ENCODE measurements around the gene MRPL12.

MRPL12 gene

GRCh38 chr17:81702934-81703746 lies at the start of gene MRPL12:
MRPL12 (plus strand) TSS chr17:81703367; CDS start chr17:81703502, 135 bp downstream.
- Histone ChIP-seq H3F3A (ENCODE audit: insufficient read depth, low read length) (no peaks in the 10 kb centered on the region), H2AFZ (ENCODE audit: low read length) (no peak within 1 kb of the TSS), H3K4me1 (ENCODE audit: insufficient read depth, low read length, severe bottlenecking) (peaks cover 30% of the 10 kb centered on the region)

GRCh38 chr17:81655378-81656117 lies 47.6 kb upstream of the MRPL12 start:
- H3K27ac ChIP-seq (ENCODE audit: low read depth, low read length, poor library complexity, severe bottlenecking): no peak overlapping the region
- H3K4me1 ChIP-seq (ENCODE audit: insufficient read depth, low read length, severe bottlenecking): peaks cover 10% of the 10 kb centered on the region
- no peaks in the 10 kb centered on the region for H3K79me2 ChIP-seq (ENCODE audit: insufficient read depth, low read length)
- H3K36me3 ChIP-seq (ENCODE audit: insufficient read depth, low read length): no peaks in the 10 kb centered on the region
- no peaks in the 10 kb centered on the region for H4K20me1 ChIP-seq (ENCODE audit: insufficient read depth, low read length)
- H2AFZ ChIP-seq (ENCODE audit: low read length): no peak overlapping the region
- H3F3A ChIP-seq (ENCODE audit: insufficient read depth, low read length): no peaks in the 10 kb centered on the region
- no peaks in the 10 kb centered on the region for H3K9me2 ChIP-seq (ENCODE audit: low read depth, low read length)
- no peak overlapping the region for H3K9ac ChIP-seq (ENCODE audit: low read length)
- peaks cover 17% of the 10 kb centered on the region for H3K27me3 ChIP-seq (ENCODE audit: insufficient read depth, low read length)
- TF ChIP-seq, protein P1, sequence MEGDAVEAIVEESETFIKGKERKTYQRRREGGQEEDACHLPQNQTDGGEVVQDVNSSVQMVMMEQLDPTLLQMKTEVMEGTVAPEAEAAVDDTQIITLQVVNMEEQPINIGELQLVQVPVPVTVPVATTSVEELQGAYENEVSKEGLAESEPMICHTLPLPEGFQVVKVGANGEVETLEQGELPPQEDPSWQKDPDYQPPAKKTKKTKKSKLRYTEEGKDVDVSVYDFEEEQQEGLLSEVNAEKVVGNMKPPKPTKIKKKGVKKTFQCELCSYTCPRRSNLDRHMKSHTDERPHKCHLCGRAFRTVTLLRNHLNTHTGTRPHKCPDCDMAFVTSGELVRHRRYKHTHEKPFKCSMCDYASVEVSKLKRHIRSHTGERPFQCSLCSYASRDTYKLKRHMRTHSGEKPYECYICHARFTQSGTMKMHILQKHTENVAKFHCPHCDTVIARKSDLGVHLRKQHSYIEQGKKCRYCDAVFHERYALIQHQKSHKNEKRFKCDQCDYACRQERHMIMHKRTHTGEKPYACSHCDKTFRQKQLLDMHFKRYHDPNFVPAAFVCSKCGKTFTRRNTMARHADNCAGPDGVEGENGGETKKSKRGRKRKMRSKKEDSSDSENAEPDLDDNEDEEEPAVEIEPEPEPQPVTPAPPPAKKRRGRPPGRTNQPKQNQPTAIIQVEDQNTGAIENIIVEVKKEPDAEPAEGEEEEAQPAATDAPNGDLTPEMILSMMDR (IDR thresholded peaks at IDR 0.05; ENCODE audit: low read length): no peak
- no peak for TF ChIP-seq EZH2 (IDR thresholded peaks at IDR 0.05; ENCODE audit: borderline replicate concordance, low read length)
- no peaks in the 10 kb centered on the region for H3K9me3 ChIP-seq (ENCODE audit: low read length)
- H3K4me3 ChIP-seq (ENCODE audit: low read depth, low read length, poor library complexity, severe bottlenecking): no peak overlapping the region
- no peak overlapping the region for H3K4me2 ChIP-seq (ENCODE audit: low read length)

More at GRCh38 chr17:81702934-81703746, at the start of gene MRPL12:
- Histone ChIP-seq H3K27ac (ENCODE audit: low read depth, low read length, poor library complexity, severe bottlenecking) (peak within 1 kb of the TSS; percentile 54), H3K9me2 (ENCODE audit: low read depth, low read length) (no peaks in the 10 kb centered on the region), H3K79me2 (ENCODE audit: insufficient read depth, low read length) (peaks cover 31% of the 10 kb centered on the region), H3K9me3 (ENCODE audit: low read length) (no peaks in the 10 kb centered on the region), H3K9ac (ENCODE audit: low read length) (peak within 1 kb of the TSS; percentile 99), H3K4me3 (ENCODE audit: low read depth, low read length, poor library complexity, severe bottlenecking) (peak within 1 kb of the TSS; percentile 95), H3K36me3 (ENCODE audit: insufficient read depth, low read length) (peaks cover 82% of the 10 kb centered on the region), H3K27me3 (ENCODE audit: insufficient read depth, low read length) (no peaks in the 10 kb centered on the region), H3K4me2 (ENCODE audit: low read length) (peak within 1 kb of the TSS; percentile 96), H4K20me1 (ENCODE audit: insufficient read depth, low read length) (no peaks in the 10 kb centered on the region)
- TF ChIP-seq EZH2 (IDR thresholded peaks at IDR 0.05; ENCODE audit: borderline replicate concordance, low read length): no peak
- TF ChIP-seq, protein P1 (IDR thresholded peaks at IDR 0.05; ENCODE audit: low read length): no peak

- no peak within 1 kb of the TSS for H3K27ac ChIP-seq (ENCODE audit: low read depth, low read length, poor library complexity, severe bottlenecking)
- no peak within 1 kb of the TSS for H3K4me2 ChIP-seq (ENCODE audit: low read length)
Observed at GRCh38 chr17:81656118-81656743, 46.9 kb upstream of the MRPL12 start, which contains the start of gene PDE6G. PDE6G (minus strand) TSS chr17:81656542; CDS start chr17:81653305, 3,237 bp downstream.

More at GRCh38 chr17:81656118-81656743, 46.9 kb upstream of the MRPL12 start, which contains the start of gene PDE6G:
- TF ChIP-seq, protein P1 (IDR thresholded peaks at IDR 0.05; ENCODE audit: low read length): no peak
- TF ChIP-seq EZH2 (IDR thresholded peaks at IDR 0.05; ENCODE audit: borderline replicate concordance, low read length): no peak
- H3K4me3 ChIP-seq (ENCODE audit: low read depth, low read length, poor library complexity, severe bottlenecking): no peak within 1 kb of the TSS
- H3K36me3 ChIP-seq (ENCODE audit: insufficient read depth, low read length): no peaks in the 10 kb centered on the region
- H3K79me2 ChIP-seq (ENCODE audit: insufficient read depth, low read length): no peaks in the 10 kb centered on the region
- no peak within 1 kb of the TSS for H3K9ac ChIP-seq (ENCODE audit: low read length)
- peaks cover 10% of the 10 kb centered on the region for H3K4me1 ChIP-seq (ENCODE audit: insufficient read depth, low read length, severe bottlenecking)
- no peaks in the 10 kb centered on the region for H3K9me3 ChIP-seq (ENCODE audit: low read length)
- H2AFZ ChIP-seq (ENCODE audit: low read length): no peak within 1 kb of the TSS
- H3K27me3 ChIP-seq (ENCODE audit: insufficient read depth, low read length): peaks cover 14% of the 10 kb centered on the region
- no peaks in the 10 kb centered on the region for H3K9me2 ChIP-seq (ENCODE audit: low read depth, low read length)
- no peaks in the 10 kb centered on the region for H4K20me1 ChIP-seq (ENCODE audit: insufficient read depth, low read length)
- H3F3A ChIP-seq (ENCODE audit: insufficient read depth, low read length): no peaks in the 10 kb centered on the region

All from OCI-LY1 (cell line).